HFFc6 (cell line): ENCODE measurements around the gene DOCK4. TPM values are rescaled to one million over a fixed set of nuclear protein-coding genes. Genes with fewer than 3 reads are reported as not detected.
A peak's percentile ranks its signal among the peaks of the same experiment; 100 is the strongest.

ENCODE experiments used
- DNase-seq: peaks from one replicate; pipeline ENCODE4 v3.0.0-alpha.2; 2018
- H3K27ac Mint-ChIP-seq: 2 replicates; pipeline ENCODE4 v1.8.0; 2020; ENCODE audit warnings: mild to moderate bottlenecking, mixed read lengths
- H3K27me3 Mint-ChIP-seq: 2 replicates; pipeline ENCODE4 v1.8.0; 2021; ENCODE audit warnings: mild to moderate bottlenecking, moderate library complexity, mixed read lengths; ENCODE audit not compliant: insufficient read depth
- H3K36me3 Mint-ChIP-seq: 2 replicates; pipeline ENCODE4 v1.8.0; 2021; ENCODE audit warnings: low read depth, mixed read lengths
- H3K4me1 Mint-ChIP-seq: 2 replicates; pipeline ENCODE4 v1.8.0; 2020; ENCODE audit warnings: low read depth, mixed read lengths
- H3K4me3 Mint-ChIP-seq: 2 replicates; pipeline ENCODE4 v1.8.0; 2020; ENCODE audit warnings: mild to moderate bottlenecking, moderate library complexity, mixed read lengths
- H3K9me3 Mint-ChIP-seq: 2 replicates; pipeline ENCODE4 v1.8.0; 2020; ENCODE audit warnings: mild to moderate bottlenecking, mixed read lengths
- total RNA-seq, 6 experiments: library from RNA; stranded (reverse); fragmentation: NEBNext Ultra II Directional; extraction: Animal tissue kit (Norgen Biotek cat#: 25700); gene quantifications; 2 replicates in 1 of 6; 3 replicates in 5 of 6; pipeline ENCODE4 v1.2.3, GENCODE V29; 2021
- TF ChIP-seq, protein P1 (sequence below): fragments of 200-600 bp; sonication (generic); IDR thresholded peaks from 2 replicates; pipeline ENCODE4 v1.5.0; 2021; ENCODE audit warnings: antibody characterized with exemption, mild to moderate bottlenecking

DOCK4 gene
- total RNA-seq, 6 experiments from 2014 or later, result 2.2 to 3.9 (median 3.3) TPM

DNA sequence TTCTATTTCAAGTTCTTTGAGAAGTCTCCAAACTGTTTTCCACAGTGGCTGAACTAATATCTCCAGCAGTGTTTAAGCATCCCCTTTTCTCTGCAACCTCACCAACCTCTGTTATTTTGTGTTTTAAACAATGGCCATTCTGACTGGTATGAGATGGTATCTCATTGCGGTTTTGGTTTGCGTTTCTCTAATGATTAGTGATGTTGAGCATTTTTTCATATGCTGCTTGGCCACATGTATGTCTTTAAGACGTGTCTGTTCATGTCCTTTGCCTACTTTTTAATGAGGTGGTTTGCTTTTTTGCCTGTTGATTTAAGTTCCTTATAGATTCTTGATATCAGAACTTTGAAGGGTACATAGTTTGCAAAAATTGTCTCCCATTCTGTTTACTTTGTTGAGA lies 487.3 kb downstream of the DOCK4 start:
- Mint-ChIP-seq H3K4me3 (no peak overlapping the region), H3K9me3 (peaks cover 9% of the 10 kb centered on the region; the same call in 1 of the 2 replicates), H3K36me3 (peaks cover 6% of the 10 kb centered on the region), H3K4me1 (peaks cover 9% of the 10 kb centered on the region), H3K27ac (peak overlapping the region; percentile 5; the same call in 1 of the 2 replicates), H3K27me3 (no peaks in the 10 kb centered on the region; the same call in 1 of the 2 replicates)
- no peak for DNase-seq
- TF ChIP-seq, protein P1, sequence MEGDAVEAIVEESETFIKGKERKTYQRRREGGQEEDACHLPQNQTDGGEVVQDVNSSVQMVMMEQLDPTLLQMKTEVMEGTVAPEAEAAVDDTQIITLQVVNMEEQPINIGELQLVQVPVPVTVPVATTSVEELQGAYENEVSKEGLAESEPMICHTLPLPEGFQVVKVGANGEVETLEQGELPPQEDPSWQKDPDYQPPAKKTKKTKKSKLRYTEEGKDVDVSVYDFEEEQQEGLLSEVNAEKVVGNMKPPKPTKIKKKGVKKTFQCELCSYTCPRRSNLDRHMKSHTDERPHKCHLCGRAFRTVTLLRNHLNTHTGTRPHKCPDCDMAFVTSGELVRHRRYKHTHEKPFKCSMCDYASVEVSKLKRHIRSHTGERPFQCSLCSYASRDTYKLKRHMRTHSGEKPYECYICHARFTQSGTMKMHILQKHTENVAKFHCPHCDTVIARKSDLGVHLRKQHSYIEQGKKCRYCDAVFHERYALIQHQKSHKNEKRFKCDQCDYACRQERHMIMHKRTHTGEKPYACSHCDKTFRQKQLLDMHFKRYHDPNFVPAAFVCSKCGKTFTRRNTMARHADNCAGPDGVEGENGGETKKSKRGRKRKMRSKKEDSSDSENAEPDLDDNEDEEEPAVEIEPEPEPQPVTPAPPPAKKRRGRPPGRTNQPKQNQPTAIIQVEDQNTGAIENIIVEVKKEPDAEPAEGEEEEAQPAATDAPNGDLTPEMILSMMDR, result no peak

DNA sequence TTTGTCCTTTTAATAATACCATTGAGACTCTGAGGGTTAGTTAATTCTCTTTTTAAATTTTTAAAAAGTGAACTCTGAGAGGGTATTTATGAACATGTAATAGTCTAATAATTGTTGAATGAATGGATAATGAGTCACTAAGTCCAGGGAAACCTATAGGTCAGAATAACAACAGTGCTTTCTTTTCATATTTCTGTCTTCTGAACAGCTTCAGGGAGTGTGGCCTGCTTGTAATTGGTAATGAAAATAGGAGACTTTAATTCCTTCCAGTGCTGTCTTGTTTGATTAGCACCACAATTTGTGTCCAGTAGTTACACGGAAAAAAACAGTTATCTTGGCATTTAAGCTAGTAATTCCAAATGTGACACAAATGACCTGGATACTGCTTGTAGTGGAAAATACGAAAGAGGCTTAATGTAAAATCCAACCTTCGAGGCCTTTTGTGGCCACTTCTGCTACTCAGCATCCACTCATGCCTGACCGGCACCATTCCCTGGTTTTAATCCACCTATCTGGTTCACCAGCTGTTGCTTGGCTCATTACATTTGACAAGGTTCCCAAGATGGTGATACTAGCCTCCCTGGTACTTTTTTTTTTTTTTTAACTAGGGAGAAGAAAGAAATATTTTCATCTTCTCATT lies 494.7 kb downstream of the DOCK4 start:
- no peak overlapping the region for H3K4me3 Mint-ChIP-seq
- H3K9me3 Mint-ChIP-seq, result no peaks in the 10 kb centered on the region
- TF ChIP-seq, protein P1, result no peak
- peaks cover 22% of the 10 kb centered on the region for H3K4me1 Mint-ChIP-seq
- no peak for DNase-seq
- H3K27me3 Mint-ChIP-seq, result peaks cover 8% of the 10 kb centered on the region
- no peak overlapping the region for H3K27ac Mint-ChIP-seq
- no peaks in the 10 kb centered on the region for H3K36me3 Mint-ChIP-seq

DNA sequence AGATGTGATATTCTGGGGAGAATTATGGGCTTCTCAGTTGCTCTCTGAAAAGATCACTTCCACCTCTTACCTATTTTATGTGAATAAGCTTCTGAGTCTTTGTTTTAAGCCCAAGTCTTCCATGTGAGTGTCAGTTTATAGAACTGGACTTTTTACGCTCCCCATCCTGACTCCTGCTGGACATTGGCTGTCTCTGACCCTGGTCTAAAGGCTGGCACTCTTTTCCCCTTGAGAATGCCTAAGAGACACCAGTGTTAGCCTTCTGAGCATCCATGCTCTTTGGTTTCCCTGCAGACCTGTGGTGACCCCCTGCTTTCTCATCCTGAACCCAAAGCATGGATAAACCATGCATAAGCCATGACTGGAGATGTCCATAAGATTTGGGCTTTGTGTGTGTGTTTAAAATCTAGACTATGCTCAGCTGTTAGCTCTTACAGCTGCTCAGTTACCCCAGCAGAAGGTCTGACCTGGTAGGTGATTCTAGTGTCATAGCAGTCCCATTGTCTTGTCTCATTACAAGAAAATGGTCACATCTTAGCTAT lies 495.3 kb downstream of the DOCK4 start:
- TF ChIP-seq, protein P1, result 0 out of 2 replicates have a peak, but pooled peaks have one; percentile 13
- H3K36me3 Mint-ChIP-seq, result no peaks in the 10 kb centered on the region
- H3K27ac Mint-ChIP-seq, result no peak overlapping the region

DNA sequence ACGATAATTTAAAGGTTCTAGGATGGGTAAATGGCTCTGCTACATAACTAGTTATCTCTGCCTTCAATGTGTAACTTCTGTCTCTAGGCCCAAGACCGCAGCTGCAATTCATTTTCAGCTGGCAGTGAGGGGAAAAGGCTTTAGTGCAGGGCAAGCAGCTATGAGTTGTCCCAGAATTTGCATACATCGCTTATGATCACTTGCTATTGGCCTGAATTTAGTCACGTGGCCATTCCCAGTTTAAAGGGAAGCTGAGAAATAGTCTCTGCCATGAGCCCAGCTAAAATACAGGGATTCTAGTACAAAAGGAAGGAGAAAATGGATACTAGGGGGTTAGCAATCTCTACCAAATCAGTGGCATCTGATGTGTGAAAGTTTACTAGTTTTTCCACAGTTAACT lies 498.1 kb downstream of the DOCK4 start:
- H3K4me1 Mint-ChIP-seq, result peaks cover 18% of the 10 kb centered on the region
- H3K36me3 Mint-ChIP-seq, result no peaks in the 10 kb centered on the region
- H3K4me3 Mint-ChIP-seq, result no peak overlapping the region
- peak; percentile 19 for DNase-seq
- H3K27ac Mint-ChIP-seq, result no peak overlapping the region
- H3K27me3 Mint-ChIP-seq, result peaks cover 10% of the 10 kb centered on the region
- no peaks in the 10 kb centered on the region; the same call in 1 of the 2 replicates for H3K9me3 Mint-ChIP-seq
- TF ChIP-seq, protein P1, result no peak

More for the DNA sequence above, 495.3 kb downstream of the DOCK4 start:
- H3K4me1 Mint-ChIP-seq, result peaks cover 22% of the 10 kb centered on the region
- H3K4me3 Mint-ChIP-seq, result no peak overlapping the region
- no peak for DNase-seq
- H3K27me3 Mint-ChIP-seq, result peaks cover 8% of the 10 kb centered on the region
- no peaks in the 10 kb centered on the region for H3K9me3 Mint-ChIP-seq

DNA sequence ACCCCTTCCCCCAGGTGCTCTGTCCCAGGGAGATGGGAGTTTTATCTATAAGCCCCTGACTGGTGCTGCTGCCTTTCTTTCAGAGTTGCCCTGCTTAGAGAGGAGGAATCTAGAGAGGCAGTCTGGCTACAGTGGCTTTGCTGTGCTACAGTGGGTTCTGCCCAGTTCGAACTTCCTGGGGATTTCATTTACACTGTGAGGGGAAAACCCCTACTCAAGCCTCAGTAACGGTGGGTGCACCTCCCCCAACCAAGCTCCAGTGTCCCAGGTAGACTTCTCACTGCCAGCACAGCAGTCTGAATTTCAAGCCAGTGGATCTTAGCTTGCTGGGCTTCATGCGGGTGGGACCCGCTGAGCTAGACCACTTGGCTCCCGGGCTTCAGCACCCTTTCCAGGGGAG lies 500.4 kb downstream of the DOCK4 start:
- no peaks in the 10 kb centered on the region; the same call in 1 of the 2 replicates for H3K9me3 Mint-ChIP-seq
- TF ChIP-seq, protein P1, result no peak
- H3K4me1 Mint-ChIP-seq, result no peaks in the 10 kb centered on the region
- H3K27me3 Mint-ChIP-seq, result peaks cover 15% of the 10 kb centered on the region
- no peak overlapping the region for H3K27ac Mint-ChIP-seq
- H3K36me3 Mint-ChIP-seq, result no peaks in the 10 kb centered on the region
- no peak for DNase-seq
- H3K4me3 Mint-ChIP-seq, result no peak overlapping the region
